H1 (cell line): ENCODE results near the gene MAPRE3. TPM values are rescaled to one million over a fixed set of nuclear protein-coding genes. Genes with fewer than 3 reads are reported as not detected.

ENCODE experiments used
- CTCF ChIA-PET: fragments of 300-600 bp; sonication (Branson Sonifier 250); formaldehyde crosslinking; loops from one replicate; lab custom pipeline; 2021; ENCODE audit not compliant: partially characterized antibody; lab: Charles Lee
- POLR2A ChIA-PET: fragments of 300-600 bp; sonication (Branson Sonifier 250); formaldehyde crosslinking; loops from one replicate; lab custom pipeline; 2021; ENCODE audit warnings: inconsistent platforms; ENCODE audit not compliant: partially characterized antibody; lab: Charles Lee
- DNase-seq, 2 experiments: peaks; one replicate each; pipeline versions ENCODE4 v3.0.0 to v3.0.0-alpha.2; 2010 to 2022; ENCODE audit warnings: low spot score in 2 of 2, low read depth in 1 of 2, mixed read lengths in 1 of 2
- FAIRE-seq: peaks from 2 replicates; lab custom pipeline; 2011; peaks lifted over from hg19 to GRCh38; lab: Jason Lieb, UNC
- H2AFZ ChIP-seq: 2 replicates; pipeline ENCODE4 v1.8.1; 2012; ENCODE audit warnings: low read length, inconsistent platforms
- H2AK5ac ChIP-seq: 2 replicates; pipeline ENCODE4 v1.6.1; 2013; ENCODE audit warnings: low read depth, low read length
- H2BK120ac ChIP-seq: replicated peaks from 2 replicates; pipeline ENCODE3; 2013; ENCODE audit warnings: low read depth, low read length, inconsistent platforms
- H2BK12ac ChIP-seq: 2 replicates; pipeline ENCODE4 v1.6.1; 2013; ENCODE audit warnings: low read depth, low read length
- H2BK15ac ChIP-seq: 2 replicates; pipeline ENCODE4 v1.6.1; 2013; ENCODE audit warnings: low read length
- H2BK20ac ChIP-seq: 2 replicates; pipeline ENCODE4 v1.6.1; 2013; ENCODE audit warnings: low read length
- H2BK5ac ChIP-seq: 2 replicates; pipeline ENCODE4 v1.6.1; 2013; ENCODE audit warnings: low read depth, low read length
- H3K14ac ChIP-seq: 2 replicates; pipeline ENCODE4 v1.6.1; 2013; ENCODE audit warnings: inconsistent platforms; ENCODE audit not compliant: insufficient read length
- H3K18ac ChIP-seq: 2 replicates; pipeline ENCODE4 v1.6.1; 2013; ENCODE audit warnings: low read length; ENCODE audit errors: extremely low read depth
- H3K23ac ChIP-seq: 2 replicates; pipeline ENCODE4 v1.6.1; 2013; ENCODE audit warnings: inconsistent platforms; ENCODE audit not compliant: insufficient read length
- H3K23me2 ChIP-seq: 2 replicates; pipeline ENCODE4 v1.6.1; 2013; ENCODE audit warnings: low read depth, low read length
- H3K27ac ChIP-seq: 2 replicates; pipeline ENCODE4 v1.6.1; 2011; ENCODE audit warnings: low read depth, low read length, inconsistent platforms
- H3K27me3 ChIP-seq, 4 experiments: replicated peaks in 1 of 4; 1 replicate in 1 of 4; 2 replicates in 3 of 4; pipeline versions ENCODE4 v1.6.1 to v1.8.1; 2011 to 2013; ENCODE audit warnings: low read length in 3 of 4, mild to moderate bottlenecking in 3 of 4, inconsistent platforms in 2 of 4, mixed read lengths in 2 of 4, moderate library complexity in 1 of 4; ENCODE audit not compliant: control insufficient read depth in 3 of 4, insufficient read depth in 3 of 4; ENCODE audit errors: extremely low read depth in 1 of 4
- H3K36me3 ChIP-seq, 4 experiments: 2 replicates each; pipeline versions ENCODE4 v1.6.1 to v1.8.1; 2011 to 2013; ENCODE audit warnings: mild to moderate bottlenecking in 4 of 4, low read length in 3 of 4, moderate library complexity in 2 of 4, control low read depth in 1 of 4, inconsistent platforms in 1 of 4; ENCODE audit not compliant: insufficient read depth in 4 of 4, control insufficient read depth in 2 of 4
- H3K4ac ChIP-seq: replicated peaks from 2 replicates; pipeline ENCODE3; 2013; ENCODE audit warnings: low read length, low read depth, mixed read lengths, inconsistent platforms; ENCODE audit not compliant: insufficient read length
- H3K4me1 ChIP-seq, 4 experiments: replicated peaks in 1 of 4; 1 replicate in 1 of 4; 2 replicates in 3 of 4; pipeline versions ENCODE4 v1.6.1 to v1.8.1; 2011 to 2013; ENCODE audit warnings: low read length in 3 of 4, inconsistent platforms in 2 of 4, mixed read lengths in 1 of 4; ENCODE audit not compliant: insufficient read depth in 4 of 4, control insufficient read depth in 3 of 4
- H3K4me2 ChIP-seq, 2 experiments: 2 replicates each; pipeline versions ENCODE4 v1.6.1 to v1.8.1; 2011 to 2013; ENCODE audit warnings: low read depth in 2 of 2, low read length in 2 of 2, control low read depth in 1 of 2, inconsistent platforms in 1 of 2, mild to moderate bottlenecking in 1 of 2; ENCODE audit not compliant: insufficient read depth in 1 of 2
- H3K4me3 ChIP-seq, 4 experiments: fragments of 200-600, 300-600 bp in 1 of 4; sonication (generic), shearing (Covaris generic), sonication (Bioruptor Twin) in 1 of 4; 2 replicates each; pipeline versions ENCODE4 v1.5.1 to v1.8.1; 2011 to 2016; ENCODE audit warnings: low read length in 4 of 4, low read depth in 3 of 4, control low read depth in 2 of 4, inconsistent platforms in 2 of 4, mild to moderate bottlenecking in 2 of 4, mixed read lengths in 1 of 4, moderate library complexity in 1 of 4; ENCODE audit not compliant: insufficient read depth in 2 of 4; ENCODE audit errors: extremely low read depth in 1 of 4
- H3K56ac ChIP-seq: replicated peaks from 2 replicates; pipeline ENCODE3; 2013; ENCODE audit warnings: low read depth, mild to moderate bottlenecking, mixed read lengths, low read length, inconsistent platforms; ENCODE audit not compliant: insufficient read length
- H3K79me1 ChIP-seq: 2 replicates; pipeline ENCODE4 v1.6.1; 2013; ENCODE audit warnings: low read depth, low read length, control low read depth
- H3K79me2 ChIP-seq, 2 experiments: 2 replicates each; pipeline versions ENCODE4 v1.6.1 to v1.8.1; 2012 to 2013; ENCODE audit warnings: low read length in 2 of 2, mild to moderate bottlenecking in 2 of 2, inconsistent platforms in 1 of 2; ENCODE audit not compliant: insufficient read depth in 2 of 2, control insufficient read depth in 1 of 2
- H3K9ac ChIP-seq, 4 experiments: replicated peaks in 1 of 4; 1 replicate in 1 of 4; 2 replicates in 3 of 4; pipeline versions ENCODE4 v1.6.1 to v1.8.1; 2011 to 2013; ENCODE audit warnings: low read depth in 3 of 4, low read length in 3 of 4, control low read depth in 2 of 4, mild to moderate bottlenecking in 2 of 4, moderate library complexity in 2 of 4, inconsistent platforms in 1 of 4; ENCODE audit errors: extremely low read depth in 1 of 4
- H3K9me3 ChIP-seq, 2 experiments: 2 replicates each; pipeline versions ENCODE4 v1.6.1 to v1.8.1; 2012 to 2013; ENCODE audit warnings: mild to moderate bottlenecking in 2 of 2, moderate library complexity in 2 of 2, control low read depth in 1 of 2, inconsistent platforms in 1 of 2, low read depth in 1 of 2, low read length in 1 of 2, mixed read lengths in 1 of 2; ENCODE audit not compliant: insufficient read depth in 2 of 2
- H4K20me1 ChIP-seq, 2 experiments: replicated peaks in 1 of 2; 2 replicates each; pipeline versions ENCODE3 to v1.8.1; 2011 to 2013; ENCODE audit warnings: inconsistent platforms in 2 of 2, low read length in 2 of 2, mild to moderate bottlenecking in 1 of 2; ENCODE audit not compliant: insufficient read depth in 2 of 2, control insufficient read depth in 1 of 2
- H4K5ac ChIP-seq: 2 replicates; pipeline ENCODE4 v1.6.1; 2013; ENCODE audit warnings: low read length, low read depth, mixed read lengths, inconsistent platforms; ENCODE audit not compliant: insufficient read length
- H4K8ac ChIP-seq: 2 replicates; pipeline ENCODE4 v1.8.0; 2013; ENCODE audit warnings: mild to moderate bottlenecking, moderate library complexity, low read length, inconsistent platforms; ENCODE audit not compliant: insufficient read depth; ENCODE audit errors: extremely low read depth
- H4K91ac ChIP-seq: replicated peaks from 2 replicates; pipeline ENCODE3; 2013; ENCODE audit warnings: low read length, mixed read lengths, inconsistent platforms; ENCODE audit not compliant: insufficient read length
- CTBP2 ChIP-seq: IDR thresholded peaks from 2 replicates; pipeline ENCODE4 v1.7.0; 2011; ENCODE audit warnings: borderline replicate concordance, mild to moderate bottlenecking, moderate library complexity, mixed read lengths, low read length; ENCODE audit not compliant: insufficient read depth, insufficient read length
- EZH2 ChIP-seq: fragments of 200-600 bp; sonication (generic); IDR thresholded peaks from 2 replicates; pipeline ENCODE4 v1.7.1; 2012; ENCODE audit warnings: low read depth, mild to moderate bottlenecking, moderate library complexity, low read length, inconsistent platforms; ENCODE audit not compliant: severe bottlenecking
- KDM1A ChIP-seq: fragments of 200-600, 300-600 bp; sonication (generic); IDR thresholded peaks from 2 replicates; pipeline ENCODE4 v1.7.1; 2016; ENCODE audit warnings: mild to moderate bottlenecking, low read length, borderline replicate concordance
- POLR2AphosphoS5 ChIP-seq: IDR thresholded peaks from 2 replicates; pipeline ENCODE4 v1.6.1; 2011; ENCODE audit warnings: low read depth, low read length
- RFX5 ChIP-seq: IDR thresholded peaks from 2 replicates; pipeline ENCODE4 v1.6.1; 2011; ENCODE audit warnings: low read depth, low read length, improper control_type of control experiment, borderline replicate concordance
- SIN3A ChIP-seq, 2 experiments: IDR thresholded peaks in 1 of 2; conservative IDR thresholded peaks in 1 of 2; 2 replicates each; pipeline ENCODE4 v1.6.1; 2011 to 2012; ENCODE audit warnings: low read length in 2 of 2, improper control_type of control experiment in 1 of 2, low read depth in 1 of 2, mild to moderate bottlenecking in 1 of 2
- TAF7 ChIP-seq: optimal IDR thresholded peaks from 2 replicates; pipeline ENCODE3; 2011; ENCODE audit warnings: low read depth, mild to moderate bottlenecking, inconsistent platforms, low read length, moderate library complexity, borderline replicate concordance
- TBP ChIP-seq: IDR thresholded peaks from 2 replicates; pipeline ENCODE4 v1.6.1; 2011; ENCODE audit warnings: low read depth, low read length, improper control_type of control experiment
- YY1 ChIP-seq: IDR thresholded peaks from 2 replicates; pipeline ENCODE4 v1.6.1; 2011; ENCODE audit warnings: low read depth, mild to moderate bottlenecking, low read length
- polyA plus RNA-seq, 7 experiments: library from polyadenylated mRNA; depleted of rRNA in 3 of 7; stranded (reverse) in 5 of 7; unstranded in 2 of 7; fragments of >200 nt in 5 of 7; fragments of 200-250 nt in 2 of 7; gene quantifications; 1 replicate in 5 of 7; 2 replicates in 1 of 7; 4 replicates in 1 of 7; pipeline versions ENCODE4 v1.2.1 to v1.2.3, GENCODE V29; 2011 to 2013; ENCODE audit warnings: missing spikeins in 2 of 7, mixed read lengths in 2 of 7
- total RNA-seq: library from RNA; stranded (reverse); fragmentation: NEBNext Ultra II Directional; extraction: Animal tissue kit (Norgen Biotek cat#: 25700); gene quantifications from 2 replicates; pipeline ENCODE4 v1.2.1, GENCODE V29; 2021
- TF ChIP-seq, protein P1 (sequence below): IDR thresholded peaks from 2 replicates; pipeline ENCODE4 v1.6.1; 2012; ENCODE audit warnings: inconsistent platforms
- TF ChIP-seq, protein P2 (sequence below): IDR thresholded peaks from 2 replicates; pipeline ENCODE4 v1.6.1; 2011; ENCODE audit warnings: low read length, improper control_type of control experiment
- TF ChIP-seq, protein P3 (sequence below): IDR thresholded peaks from 2 replicates; pipeline ENCODE4 v1.6.1; 2011; ENCODE audit warnings: low read depth, mild to moderate bottlenecking, low read length; ENCODE audit not compliant: insufficient read depth

The MAPRE3 gene
- total and polyA plus RNA-seq, 2 of the 8 experiments (the other 6 are each of a cell fraction or from before 2014, with no cell fraction given): 4.9 to 6.6 TPM

DNA sequence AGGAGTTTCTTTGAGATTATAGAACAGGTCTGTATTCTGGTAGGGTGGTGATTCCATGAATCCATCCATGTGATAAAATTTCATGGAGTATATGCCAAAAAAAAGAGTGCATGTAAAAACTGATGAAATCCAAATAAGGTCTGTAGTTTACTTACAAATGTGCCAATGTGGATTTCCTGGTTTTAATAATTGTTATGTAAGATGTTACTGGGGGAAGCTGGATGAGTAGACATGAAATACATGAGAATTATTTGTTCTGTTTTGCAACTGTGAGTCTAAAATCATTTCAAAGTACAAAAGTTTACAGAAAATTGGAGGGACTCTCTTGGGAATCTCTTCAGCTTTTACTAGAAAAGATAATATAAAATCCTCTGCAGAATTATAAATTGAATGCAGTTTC lies 38.6 kb downstream of the MAPRE3 start:
- no peak overlapping the region for H2BK120ac ChIP-seq
- H3K18ac ChIP-seq: no peak overlapping the region
- no peak overlapping the region for H2BK15ac ChIP-seq
- no peaks in the 10 kb centered on the region for H3K79me1 ChIP-seq
- no peak overlapping the region for H3K4me3 ChIP-seq
- no peak overlapping the region for H2BK20ac ChIP-seq
- no peaks in the 10 kb centered on the region for H3K23me2 ChIP-seq
- H3K79me2 ChIP-seq: no peaks in the 10 kb centered on the region
- H3K56ac ChIP-seq: no peak overlapping the region
- no peak overlapping the region for H2BK12ac ChIP-seq
- no peaks in the 10 kb centered on the region for H3K27me3 ChIP-seq
- no peaks in the 10 kb centered on the region for H3K4me1 ChIP-seq
- CTCF ChIA-PET: interaction anchor here (0.6 to 12.3 kb wide), 9 partner anchors 8 to 779 kb away, joined by 3 to 416 read pairs (median 5); partner anchors contain the start of gene MAPRE3
- no peak overlapping the region for H2AK5ac ChIP-seq
- no peak overlapping the region for H3K9ac ChIP-seq
- no peak overlapping the region for H3K23ac ChIP-seq
- FAIRE-seq (no peak), DNase-seq (no peak)
- no peak overlapping the region for H2AFZ ChIP-seq
- POLR2A ChIA-PET: interaction anchor here (1.0 to 1.7 kb wide), 2 partner anchors 38 to 39 kb away, joined by 3 to 6 read pairs; partner anchors contain the start of gene MAPRE3
- no peak overlapping the region for H4K8ac ChIP-seq
- H4K91ac ChIP-seq: no peak overlapping the region
- no peak overlapping the region for H3K14ac ChIP-seq
- no peak overlapping the region for H4K5ac ChIP-seq
- H2BK5ac ChIP-seq: no peak overlapping the region
- H3K4ac ChIP-seq: no peak overlapping the region
- H4K20me1 ChIP-seq: no peaks in the 10 kb centered on the region
- no peak overlapping the region for H3K27ac ChIP-seq
- H3K36me3 ChIP-seq: 0 out of 8 replicates have a peak, but pooled peaks cover 0 to 3% (median 0%) of the 10 kb centered on the region in 4 experiments
- H3K9me3 ChIP-seq: peaks cover 15 to 16% of the 10 kb centered on the region in 2 experiments
- H3K4me2 ChIP-seq: no peak overlapping the region
- TF ChIP-seq RFX5: no peak
- TF ChIP-seq, protein P1, sequence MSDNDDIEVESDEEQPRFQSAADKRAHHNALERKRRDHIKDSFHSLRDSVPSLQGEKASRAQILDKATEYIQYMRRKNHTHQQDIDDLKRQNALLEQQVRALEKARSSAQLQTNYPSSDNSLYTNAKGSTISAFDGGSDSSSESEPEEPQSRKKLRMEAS: no peak
- TF ChIP-seq, protein P2, sequence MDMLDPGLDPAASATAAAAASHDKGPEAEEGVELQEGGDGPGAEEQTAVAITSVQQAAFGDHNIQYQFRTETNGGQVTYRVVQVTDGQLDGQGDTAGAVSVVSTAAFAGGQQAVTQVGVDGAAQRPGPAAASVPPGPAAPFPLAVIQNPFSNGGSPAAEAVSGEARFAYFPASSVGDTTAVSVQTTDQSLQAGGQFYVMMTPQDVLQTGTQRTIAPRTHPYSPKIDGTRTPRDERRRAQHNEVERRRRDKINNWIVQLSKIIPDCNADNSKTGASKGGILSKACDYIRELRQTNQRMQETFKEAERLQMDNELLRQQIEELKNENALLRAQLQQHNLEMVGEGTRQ: no peak
- TF ChIP-seq KDM1A: no peak
- no peak for TF ChIP-seq POLR2AphosphoS5
- TF ChIP-seq TBP: no peak
- TF ChIP-seq EZH2: no peak
- TF ChIP-seq, protein P3, sequence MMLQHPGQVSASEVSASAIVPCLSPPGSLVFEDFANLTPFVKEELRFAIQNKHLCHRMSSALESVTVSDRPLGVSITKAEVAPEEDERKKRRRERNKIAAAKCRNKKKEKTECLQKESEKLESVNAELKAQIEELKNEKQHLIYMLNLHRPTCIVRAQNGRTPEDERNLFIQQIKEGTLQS: no peak
- TF ChIP-seq SIN3A (conservative IDR thresholded peaks at IDR 0.05 in 1 of 2, IDR thresholded peaks at IDR 0.05 in 1 of 2; ENCODE audit: low read depth in 1 of 2, low read length in 2 of 2): no peak
- TF ChIP-seq YY1: no peak
- no peak for TF ChIP-seq TAF7
- TF ChIP-seq CTBP2: no peak
